Stomach (tissue), 4 donors: Measurements from ENCODE around the gene PDK1.

Source experiments
- CTCF ChIP-seq, 7 experiments: fragments of 450-650 bp in 4 of 7; fragments of 200-600 bp in 3 of 7; sonication (generic) in 3 of 7; IDR thresholded peaks; one replicate each; pipeline ENCODE4 v1.5.1; 2016 to 2019; ENCODE audit warnings: antibody characterized with exemption in 7 of 7, control low read depth in 2 of 7, mild to moderate bottlenecking in 1 of 7
- EP300 ChIP-seq: sonication (generic); formaldehyde crosslinking; IDR thresholded peaks from one replicate; pipeline ENCODE4 v1.6.1; 2017; ENCODE audit warnings: antibody characterized with exemption
- POLR2A ChIP-seq, 4 donors: fragments of 450-650 bp; IDR thresholded peaks; one replicate each; pipeline ENCODE4 v1.6.1; 2016; ENCODE audit warnings: antibody characterized with exemption in 4 of 4, control low read depth in 2 of 4, mild to moderate bottlenecking in 1 of 4, moderate library complexity in 1 of 4
- POLR2AphosphoS5 ChIP-seq, 3 donors: sonication (generic); formaldehyde crosslinking; IDR thresholded peaks; one replicate each; pipeline ENCODE4 v1.6.1; 2016; ENCODE audit warnings: antibody characterized with exemption in 3 of 3

GRCh38 chr2:172607379-172607928 lies 51.6 kb downstream of the PDK1 start:
- TF ChIP-seq CTCF (IDR thresholded peaks at IDR 0.05) (no peak), POLR2A (IDR thresholded peaks at IDR 0.05) (no peak), POLR2AphosphoS5 (IDR thresholded peaks at IDR 0.05) (no peak), EP300 (no peak)
